GM19455 (cell line): Measurements from ENCODE around the gene ATP6V1F.

Source experiments
- ATAC-seq: cut with Tn5 transposase; IDR thresholded peaks from one replicate; pipeline ENCODE4 v1.9.1; 2021; ENCODE audit not compliant: unreplicated experiment

ATP6V1F gene

GRCh38 chr7:128835231-128835751 is 27.4 kb upstream of the ATP6V1F start:
- no peak for ATAC-seq

- no peak for ATAC-seq
Observed at GRCh38 chr7:128835790-128836641, 26.6 kb upstream of the ATP6V1F start.

- ATAC-seq, result no peak
Observed at GRCh38 chr7:128836729-128837348, 25.8 kb upstream of the ATP6V1F start.

- no peak for ATAC-seq
Observed at GRCh38 chr7:128837521-128837921, 25.1 kb upstream of the ATP6V1F start.

GRCh38 chr7:128838109-128838779 is 24.4 kb upstream of the ATP6V1F start:
- ATAC-seq, result no peak

GRCh38 chr7:128838981-128839731 is 23.5 kb upstream of the ATP6V1F start:
- no peak for ATAC-seq

- no peak for ATAC-seq
Observed at GRCh38 chr7:128839751-128840177, 22.9 kb upstream of the ATP6V1F start.

- no peak for ATAC-seq
Observed at GRCh38 chr7:128840326-128841170, 22.1 kb upstream of the ATP6V1F start.

GRCh38 chr7:128841171-128841690 is 21.4 kb upstream of the ATP6V1F start:
- ATAC-seq, result no peak

GRCh38 chr7:128841921-128842673 is 20.6 kb upstream of the ATP6V1F start:
- no peak for ATAC-seq

- ATAC-seq, result no peak
Observed at GRCh38 chr7:128842674-128843641, 19.7 kb upstream of the ATP6V1F start.

GRCh38 chr7:128843938-128844621 is 18.6 kb upstream of the ATP6V1F start:
- ATAC-seq, result no peak

GRCh38 chr7:128844777-128845311 is 17.8 kb upstream of the ATP6V1F start:
- no peak for ATAC-seq

- no peak for ATAC-seq
Observed at GRCh38 chr7:128845475-128845874, 17.2 kb upstream of the ATP6V1F start.

- ATAC-seq, result no peak
Observed at GRCh38 chr7:128845987-128846386, 16.7 kb upstream of the ATP6V1F start.

- no peak for ATAC-seq
Observed at GRCh38 chr7:128846781-128847444, 15.7 kb upstream of the ATP6V1F start.
